ENCODE data around the gene APOB.

The APOB gene

DNA sequence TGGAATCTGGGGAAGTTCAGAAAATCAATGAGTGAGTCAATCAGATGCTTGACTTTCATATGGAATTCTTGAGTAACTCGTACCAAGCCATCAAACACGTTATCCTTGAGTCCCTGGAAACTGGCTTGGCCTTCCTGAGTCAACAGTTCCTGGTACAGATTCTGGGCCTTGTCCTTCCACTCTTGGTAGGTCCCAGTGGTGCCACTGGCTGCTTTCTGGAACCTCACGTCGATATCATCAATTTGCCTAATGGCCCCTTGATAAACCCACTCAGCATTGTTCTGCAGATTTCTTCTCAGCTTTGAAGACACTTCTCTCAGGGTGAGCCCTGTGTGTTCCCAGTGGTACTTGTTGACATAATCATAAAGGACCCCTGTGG is 41.1 kb downstream of the APOB start:
- no peak for DNase-seq

DNA sequence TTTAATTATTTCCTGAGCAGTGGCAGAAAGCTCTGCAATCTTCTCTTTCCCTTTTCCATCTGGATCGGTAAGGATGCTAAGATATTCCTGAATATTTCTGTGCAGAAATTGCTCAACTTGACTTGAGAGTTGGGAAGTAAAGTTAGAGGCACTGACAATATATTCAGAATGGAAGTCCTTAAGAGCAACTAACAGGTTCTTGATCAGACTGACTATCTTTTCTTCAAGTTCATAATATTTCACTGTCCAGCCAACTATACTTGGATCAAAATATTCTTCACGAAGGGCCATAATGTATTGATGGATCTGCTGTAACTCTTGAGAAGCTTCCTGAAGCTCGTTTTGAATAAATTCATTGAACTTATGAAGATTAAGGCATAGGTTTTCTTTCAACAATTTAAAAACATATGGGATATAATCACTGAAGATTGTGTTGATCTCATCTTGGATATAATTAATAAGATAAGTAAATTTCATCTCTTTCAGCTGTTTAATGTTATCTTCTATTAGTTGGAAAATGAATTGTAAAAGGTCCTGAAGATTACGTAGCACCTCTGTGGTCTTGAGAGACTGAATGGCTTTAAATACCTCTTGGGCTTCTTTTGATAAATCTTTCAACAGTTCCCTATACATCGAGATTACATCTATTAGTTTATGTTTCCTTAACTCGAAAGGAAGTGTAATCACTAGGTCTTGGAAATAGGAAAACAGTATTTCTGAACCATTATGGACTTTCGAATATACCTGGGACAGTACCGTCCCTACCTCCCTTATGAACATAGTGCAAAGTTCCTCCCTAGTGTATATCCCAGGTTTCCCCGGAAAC is 41.7 kb downstream of the APOB start:
- DNase-seq, result no peak

DNA sequence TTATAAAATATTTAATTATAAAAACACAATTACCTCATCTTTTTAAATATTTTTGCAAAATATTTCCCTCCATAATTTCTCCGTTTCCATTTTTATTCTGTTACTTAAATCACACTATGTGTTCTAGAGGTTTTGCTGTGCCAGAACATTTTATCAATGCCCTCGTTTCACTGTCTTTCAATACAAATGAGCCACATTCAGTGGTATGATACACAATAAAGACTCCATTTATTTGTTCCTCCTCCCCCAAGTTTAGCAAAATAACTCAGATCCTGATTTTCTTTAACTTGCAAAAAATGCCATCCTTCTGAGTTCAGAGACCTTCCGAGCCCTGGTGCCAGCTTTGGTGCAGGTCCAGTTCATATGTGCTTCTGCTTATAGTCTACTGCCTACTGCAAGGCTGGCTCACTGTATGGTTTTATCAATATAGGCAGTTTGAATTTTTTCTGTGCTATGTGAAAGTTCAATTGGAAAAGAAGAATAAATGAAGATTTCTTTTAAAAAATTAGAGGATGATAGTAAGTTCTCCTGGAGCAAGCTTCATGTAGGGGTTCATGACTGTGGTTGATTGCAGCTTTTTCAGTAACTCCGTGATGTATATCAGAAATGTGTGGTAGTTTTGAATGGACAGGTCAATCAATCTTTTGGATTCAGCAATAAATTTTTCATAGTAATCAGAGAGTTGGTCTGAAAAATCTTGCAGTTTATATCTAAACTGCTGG is 42.5 kb downstream of the APOB start:
- DNase-seq, result no peak

DNA sequence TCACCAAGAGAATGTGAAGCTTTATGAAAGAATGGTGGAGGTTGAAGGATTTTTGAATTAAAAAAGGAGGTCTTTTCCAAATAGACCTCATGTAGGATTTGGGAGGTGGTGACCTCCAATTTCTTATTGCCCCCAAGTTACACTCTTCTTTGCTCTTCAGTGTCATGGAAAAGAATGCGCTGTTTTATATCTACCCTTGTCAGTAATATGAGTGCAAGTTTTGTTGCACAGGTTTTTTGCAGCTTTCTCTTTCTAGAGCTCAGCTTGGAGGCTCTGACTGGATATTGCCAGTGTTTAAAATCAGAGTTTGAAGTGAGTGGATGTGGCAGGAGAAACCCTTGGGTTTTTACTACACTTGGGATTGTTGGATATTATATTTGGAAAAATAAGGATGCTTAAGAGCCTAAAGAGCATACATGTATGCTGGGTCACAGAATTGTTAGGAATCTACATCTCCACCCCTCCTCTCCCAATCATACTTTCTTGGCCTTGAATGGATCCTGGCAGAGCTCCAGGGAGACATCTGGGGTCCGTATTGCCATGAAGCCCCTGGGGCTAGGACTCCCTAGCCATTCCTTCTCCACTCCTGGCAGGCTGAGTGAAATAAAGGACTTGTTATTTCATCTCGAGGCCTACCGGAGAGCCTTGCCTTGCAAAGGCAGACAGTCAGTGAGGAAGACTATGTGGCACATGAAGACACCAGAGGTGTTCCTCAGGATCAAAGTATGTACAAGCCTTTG is 43.8 kb downstream of the APOB start:
- no peak for DNase-seq

DNA sequence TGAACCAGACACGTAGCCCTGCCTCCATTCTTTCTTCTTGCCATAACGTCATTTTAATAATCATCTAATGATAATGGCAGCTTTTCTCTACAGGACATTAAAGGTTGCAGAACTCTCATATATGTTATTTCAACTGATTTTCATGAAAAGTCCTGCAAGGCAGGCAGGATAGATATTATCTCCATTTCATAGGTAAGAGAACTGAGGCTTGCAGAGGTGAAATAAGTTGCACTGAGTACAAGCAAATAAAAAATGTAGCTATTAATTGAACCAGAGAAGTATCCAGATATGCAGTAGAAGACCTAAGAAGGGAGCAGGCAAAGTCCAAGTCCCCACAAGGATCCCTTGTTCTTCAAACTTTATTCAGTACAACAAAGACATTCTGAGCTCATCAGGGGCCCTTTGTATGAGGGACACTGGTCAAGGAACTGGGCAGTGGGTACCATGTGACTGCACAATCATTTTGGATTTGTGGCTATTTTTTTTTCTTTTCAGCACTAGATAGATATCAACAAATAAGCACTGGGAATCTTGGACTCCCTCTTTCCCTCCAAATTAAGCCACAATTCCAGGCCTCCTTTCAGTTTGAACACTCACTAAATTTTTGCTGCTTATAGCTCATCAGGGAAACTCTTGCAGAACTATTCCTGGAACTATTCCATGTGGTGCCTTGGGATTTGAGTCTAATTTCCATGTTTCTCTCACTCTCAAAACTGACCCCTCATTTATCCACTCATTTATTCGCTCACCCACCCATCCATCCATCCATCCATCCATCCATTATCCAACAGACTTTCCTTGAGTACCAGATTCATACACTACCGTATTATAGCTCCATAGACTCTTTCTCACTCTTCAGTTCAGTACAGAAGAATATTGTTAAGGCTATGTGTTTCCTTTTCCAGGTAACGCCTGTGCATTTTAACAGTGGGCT is 44.6 kb downstream of the APOB start:
- no peak for DNase-seq

DNA sequence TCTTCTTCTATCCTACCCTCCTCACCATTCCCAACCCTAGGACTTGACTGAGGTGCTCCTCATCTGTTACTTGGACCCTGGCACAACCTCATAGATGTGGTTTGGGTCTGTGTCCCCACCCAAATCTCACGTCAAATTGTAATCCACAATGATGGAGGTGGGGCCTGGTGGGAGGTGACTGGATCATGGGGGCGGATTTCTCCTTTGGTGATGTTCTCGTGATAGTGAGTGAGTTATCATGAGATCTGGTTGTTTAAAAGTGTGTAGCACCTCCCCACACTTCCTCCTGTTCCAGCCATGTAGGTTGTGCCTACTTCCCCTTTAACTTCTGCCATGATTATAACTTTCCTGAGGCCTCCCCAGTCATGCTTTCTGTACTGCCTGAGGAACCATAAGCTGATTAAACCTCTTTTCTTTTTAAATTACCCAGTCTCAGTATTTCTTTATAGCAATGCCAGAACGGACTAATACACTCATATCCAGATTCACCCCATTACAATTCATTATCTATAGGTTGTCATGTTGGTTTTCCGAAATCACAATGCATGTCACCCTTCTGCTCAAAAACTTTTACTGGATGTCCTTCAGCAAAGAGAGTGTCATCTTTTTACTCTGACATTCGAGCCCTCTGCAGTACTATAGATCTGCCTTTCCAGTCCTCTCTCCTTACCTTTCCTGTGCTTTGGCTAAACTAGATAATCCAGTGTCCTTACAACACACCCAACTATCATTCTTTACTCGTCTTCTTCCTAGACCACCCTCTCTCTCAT is 45.7 kb downstream of the APOB start:
- DNase-seq, result no peak

DNA sequence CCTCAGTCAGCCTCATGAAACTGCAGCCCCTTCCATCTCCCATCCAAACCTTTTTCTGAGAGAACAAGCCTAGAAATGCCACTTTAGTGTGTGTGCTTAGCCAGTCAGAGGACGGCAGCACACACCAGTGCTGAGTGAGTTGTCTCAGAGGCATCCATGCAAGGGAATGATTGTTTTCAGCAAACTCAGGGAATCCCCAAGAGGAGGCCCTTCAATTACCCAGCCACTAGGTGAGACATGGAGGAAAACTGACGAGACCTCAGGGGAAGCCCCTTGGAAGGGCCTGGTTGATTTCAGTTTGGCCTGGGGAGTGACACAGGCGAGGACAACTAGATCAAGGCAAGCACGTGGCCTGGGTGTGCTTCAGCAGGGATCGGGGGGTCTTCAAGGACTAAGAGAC is 49.7 kb downstream of the APOB start:
- DNase-seq, result no peak

DNA sequence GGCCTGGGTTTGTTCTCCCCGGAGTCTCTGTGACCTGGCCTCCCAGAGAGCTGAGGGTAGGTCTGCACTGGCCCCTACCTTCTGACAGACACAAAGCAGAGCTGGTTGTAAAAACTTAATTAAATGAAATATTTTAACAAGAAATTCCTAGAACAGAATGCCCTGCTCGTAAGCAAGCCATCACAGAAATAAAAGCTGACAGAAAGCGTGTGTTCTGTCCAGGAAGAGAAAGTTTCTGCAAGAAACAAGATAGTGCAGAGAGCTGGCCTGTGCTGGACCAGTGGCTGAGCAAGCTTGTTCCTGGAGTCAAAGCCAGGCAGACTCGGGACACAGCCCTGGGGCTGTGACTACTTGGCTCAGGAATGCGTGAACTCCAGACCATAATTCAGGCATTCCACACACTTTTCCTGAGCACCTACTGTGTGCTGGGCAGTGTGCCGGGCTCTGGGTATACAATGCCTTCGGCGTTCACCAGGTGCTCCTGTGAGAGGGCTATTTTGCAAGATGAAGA is 51.6 kb downstream of the APOB start:
- DNase-seq, result no peak

DNA sequence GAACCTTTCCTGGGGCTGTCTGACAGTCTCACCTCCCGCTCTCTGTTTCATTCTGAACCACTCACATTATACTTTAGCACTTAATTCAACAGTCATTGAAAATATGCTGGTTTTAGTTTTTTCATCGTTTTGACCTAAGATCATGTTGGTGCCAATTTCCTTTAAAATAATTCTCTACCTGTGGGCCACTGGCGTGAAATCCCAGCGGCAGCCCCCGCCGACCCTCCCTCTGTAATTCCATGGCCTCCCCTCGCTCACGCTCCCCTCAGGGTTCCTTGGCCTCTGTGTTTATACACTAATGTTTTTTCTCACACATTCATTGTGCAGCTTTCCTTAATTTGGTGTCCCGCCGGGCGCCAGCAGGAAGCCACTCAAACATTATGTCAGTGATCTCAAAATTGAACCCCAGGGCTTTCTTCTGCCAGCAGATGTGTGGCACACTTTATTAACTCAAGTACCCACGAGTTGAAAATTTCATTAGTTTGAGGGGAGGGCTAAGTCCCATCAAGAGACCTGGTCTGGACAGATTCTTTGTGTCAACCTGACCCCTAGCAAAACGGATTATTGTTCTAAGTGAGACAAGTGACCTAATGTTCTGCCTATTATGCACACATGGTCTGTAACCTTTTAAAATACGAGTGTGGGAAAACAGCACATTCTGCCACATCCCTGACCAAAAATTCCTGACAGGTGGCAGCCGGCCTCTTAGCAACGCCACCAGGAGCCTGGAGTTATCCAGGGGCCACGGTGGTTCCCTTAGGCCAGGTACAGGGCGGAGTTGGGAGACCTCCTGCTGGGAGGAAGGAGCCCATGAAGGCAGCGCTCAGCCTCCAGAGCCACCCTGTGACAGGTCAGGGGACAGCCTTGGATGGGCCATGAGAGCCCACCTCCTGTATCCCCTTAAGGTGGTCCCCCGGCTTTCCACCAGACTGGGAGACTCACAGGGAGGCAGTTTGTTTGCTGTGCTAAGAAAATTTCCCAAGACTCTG is 53.1 kb downstream of the APOB start:
- DNase-seq, result no peak

DNA sequence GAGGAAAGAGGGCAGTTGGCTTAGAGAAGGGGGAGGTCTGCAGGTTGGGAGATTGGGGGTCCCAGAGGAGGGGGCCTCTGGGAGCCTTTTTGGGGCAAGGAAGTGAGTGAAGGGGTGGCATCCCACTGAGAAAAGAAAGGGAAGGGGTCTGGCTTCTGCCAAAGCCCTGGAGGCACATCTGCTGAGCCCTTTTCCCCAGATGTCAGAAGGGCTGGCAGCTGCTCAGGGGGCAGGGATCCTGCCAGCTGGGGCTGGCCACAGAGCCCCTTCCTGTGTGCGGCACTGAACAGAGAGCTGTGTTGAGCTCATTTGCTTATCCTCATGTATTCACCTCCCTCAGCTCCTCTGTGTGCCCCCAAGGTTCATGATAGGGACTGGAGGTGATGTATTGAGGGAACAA is 54.5 kb downstream of the APOB start:
- DNase-seq, result no peak

DNA sequence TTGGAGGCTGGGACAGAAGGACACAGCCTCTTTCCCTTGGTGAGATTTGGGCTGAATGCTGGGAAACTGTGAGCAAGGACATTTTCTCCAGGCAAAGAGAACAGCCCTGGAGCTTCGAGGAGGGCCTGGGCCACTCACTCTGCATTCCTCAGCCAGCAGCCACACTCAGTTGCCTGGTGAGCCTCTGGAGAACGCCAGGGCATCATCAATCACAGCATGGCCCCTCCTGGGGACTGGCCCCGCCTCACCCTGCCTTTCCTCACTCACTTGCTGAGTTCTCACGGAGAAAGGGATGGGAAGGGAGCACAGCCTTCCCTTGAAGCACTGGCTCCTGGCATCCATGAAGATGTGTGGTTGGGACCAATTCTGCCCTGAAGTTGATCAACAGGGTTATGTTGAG is 55.0 kb downstream of the APOB start:
- no peak for DNase-seq

DNA sequence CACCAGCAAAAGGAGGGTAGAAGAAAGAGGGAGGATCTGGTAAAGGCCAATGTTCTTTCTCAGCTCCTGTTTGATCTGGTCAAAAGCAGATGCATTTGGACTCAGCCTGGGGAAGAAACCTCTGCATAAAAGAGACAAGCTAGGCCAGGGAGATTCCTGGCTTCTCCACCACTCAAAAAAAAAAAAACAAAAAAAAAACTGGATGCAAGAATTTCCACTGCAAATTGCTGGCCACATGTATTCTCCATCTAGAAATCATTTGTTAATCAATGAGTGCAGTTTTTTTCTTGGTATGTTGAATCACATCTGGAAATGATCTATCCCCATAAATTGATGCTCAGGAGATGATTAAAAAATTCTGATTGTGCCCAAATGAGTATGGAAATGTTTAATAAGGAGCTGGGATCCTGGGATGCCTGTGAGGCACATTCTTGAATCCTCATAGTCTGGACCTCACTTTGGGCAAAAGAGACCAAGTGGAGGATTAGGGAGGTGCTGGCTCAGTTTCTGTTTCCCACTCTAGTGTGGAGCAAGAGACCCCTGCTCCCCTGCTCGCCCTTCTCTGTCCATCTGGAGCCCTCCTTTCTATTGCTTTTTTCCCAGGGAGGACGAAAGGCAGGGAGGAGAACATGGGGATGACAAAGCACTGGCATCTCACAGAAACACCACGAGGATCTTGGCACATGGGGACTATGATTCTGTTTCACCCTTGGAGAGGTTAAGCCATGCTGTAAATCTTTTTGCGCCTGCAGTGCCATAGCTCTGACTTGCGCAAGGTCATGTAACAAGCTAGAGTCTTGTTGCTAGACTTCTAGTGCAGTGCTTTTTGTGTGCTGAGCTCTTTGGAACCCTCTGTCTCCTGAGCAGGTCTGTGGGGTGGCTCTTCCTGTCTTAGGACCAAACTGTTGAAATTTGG is 57.6 kb downstream of the APOB start:
- no peak for DNase-seq

DNA sequence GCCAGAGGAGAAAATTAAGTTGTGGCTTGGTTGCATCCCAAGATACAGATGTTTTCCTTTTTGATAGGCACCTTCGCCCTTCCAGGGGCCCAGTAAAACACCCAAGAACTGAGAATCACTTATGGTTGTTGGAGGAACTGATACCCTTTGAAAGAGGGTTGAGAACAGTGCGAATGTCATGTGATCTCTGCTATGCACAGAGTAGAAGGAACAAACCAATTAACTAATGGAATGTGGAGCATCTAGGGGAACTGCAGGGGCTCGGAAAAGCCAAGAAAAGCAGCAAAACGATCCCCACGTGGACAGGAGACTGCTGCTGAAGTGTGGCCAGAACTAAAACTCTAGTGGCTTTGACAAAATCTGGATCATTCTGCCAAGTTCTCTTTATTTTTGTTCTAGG is 58.8 kb downstream of the APOB start:
- DNase-seq, result no peak

DNA sequence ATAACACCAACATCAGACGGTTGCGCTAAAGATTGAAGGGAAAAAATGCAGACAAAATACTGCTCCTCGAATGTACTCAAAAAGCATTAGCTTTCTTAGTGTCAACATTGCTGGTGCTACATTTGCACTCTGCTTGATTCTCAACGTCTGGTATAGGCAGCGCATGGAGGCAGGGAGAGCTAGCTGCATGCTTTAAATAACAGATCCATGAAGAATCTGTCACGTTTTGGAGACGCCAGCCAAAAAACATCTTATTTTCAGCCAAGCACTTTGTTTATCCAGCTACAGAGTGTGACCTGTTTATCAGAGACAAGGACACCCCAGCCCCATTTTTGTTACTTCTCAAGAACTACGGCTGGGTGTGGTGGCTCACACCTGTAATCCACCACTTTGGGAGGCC is 59.5 kb downstream of the APOB start:
- no peak for DNase-seq

DNA sequence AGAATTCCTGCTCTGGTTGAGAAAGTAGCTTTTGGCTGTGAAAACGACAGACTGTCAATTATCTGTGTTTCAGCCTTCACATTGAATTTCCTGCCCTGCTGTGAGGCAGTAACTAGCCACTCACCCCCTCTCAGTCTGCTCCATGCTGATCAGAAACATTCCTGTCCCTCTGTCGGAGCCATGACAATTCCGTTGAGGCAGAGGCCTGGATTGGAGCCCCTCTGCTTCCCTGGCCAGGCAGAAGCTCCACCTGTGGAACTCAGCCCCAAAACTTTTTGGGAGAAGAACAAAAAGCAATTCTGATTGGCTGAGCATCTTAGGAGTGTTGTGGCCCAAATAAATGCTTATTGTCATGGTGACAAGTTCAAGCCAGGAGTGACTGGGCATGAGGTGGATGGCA is 60.0 kb downstream of the APOB start:
- DNase-seq, result no peak

DNA sequence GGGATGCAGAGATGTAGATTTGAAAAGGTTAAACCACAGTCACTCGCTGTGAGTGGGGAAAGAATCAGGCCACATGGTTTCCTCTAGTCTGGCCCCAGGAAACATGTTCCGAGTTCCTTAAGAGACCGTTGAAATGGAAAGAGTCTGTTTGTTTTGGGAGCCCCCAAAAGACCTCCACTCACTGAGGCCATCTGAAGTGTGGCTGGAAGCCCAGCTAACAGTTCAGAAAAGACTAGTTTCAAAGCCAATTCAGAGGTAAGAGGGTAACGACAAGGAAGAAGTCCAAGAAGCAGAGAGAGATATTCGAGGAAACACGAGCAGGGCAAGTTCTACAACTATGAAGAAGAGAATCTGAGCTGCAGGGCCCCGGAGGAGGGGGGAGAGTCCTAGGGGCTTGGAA is 61.0 kb downstream of the APOB start:
- no peak for DNase-seq

DNA sequence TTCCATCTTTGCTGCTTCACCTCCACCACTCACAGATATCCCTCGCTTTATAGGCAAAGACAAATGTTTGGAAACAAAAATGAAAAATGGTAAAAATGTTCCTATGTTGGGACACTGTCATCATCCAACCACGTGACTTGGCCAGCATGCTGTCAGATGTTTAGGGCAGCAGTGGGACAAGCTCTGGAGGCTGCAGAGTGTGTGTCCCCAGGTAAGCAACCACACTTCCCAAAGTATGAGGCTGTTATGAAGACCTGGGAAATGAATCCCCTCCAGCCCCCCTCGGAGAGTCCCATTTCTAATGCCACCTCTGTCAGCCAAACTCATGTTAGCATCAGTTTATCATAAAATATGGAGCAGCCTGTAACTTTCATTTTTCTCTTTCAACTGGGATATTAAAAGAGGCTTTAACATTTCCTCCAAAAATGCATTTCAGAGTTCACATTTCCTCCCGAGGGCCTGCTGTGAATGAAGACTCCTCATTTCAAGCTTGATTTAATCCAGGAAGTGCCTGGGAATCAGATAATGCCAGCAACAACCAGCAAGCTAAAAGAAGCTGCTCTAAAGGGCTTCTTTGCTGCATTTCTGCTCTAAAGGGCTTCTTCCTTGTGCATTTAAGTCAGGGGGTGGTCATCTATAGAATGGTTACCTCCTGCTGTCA is 66.2 kb downstream of the APOB start:
- no peak for DNase-seq

DNA sequence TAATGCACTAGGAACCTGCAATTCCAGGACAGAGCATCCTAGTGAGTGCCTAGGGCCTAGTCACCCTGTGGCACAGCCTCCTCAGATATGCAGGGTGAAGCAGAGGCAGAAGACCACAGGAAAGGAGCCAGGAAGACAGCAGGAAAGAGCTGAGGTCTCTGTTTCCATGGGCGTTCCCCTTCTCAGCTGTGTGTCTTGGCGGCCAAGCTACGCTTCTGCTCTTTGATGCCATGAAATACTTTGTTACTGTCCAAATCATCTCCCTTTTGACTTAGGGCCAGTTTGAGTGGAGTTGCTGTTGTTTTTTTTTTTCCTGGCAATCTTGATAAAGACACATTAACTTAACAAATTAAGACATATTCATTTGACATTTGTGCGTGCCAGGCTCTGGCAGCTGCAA is 67.3 kb downstream of the APOB start:
- DNase-seq, result no peak
